Kidney epithelial cell (primary cell): ENCODE results near the gene EVL. TPM values are rescaled to one million over a fixed set of nuclear protein-coding genes. Genes with fewer than 3 reads are reported as not detected.

Experiments used
- DNase-seq: peaks from one replicate; pipeline ENCODE4 v3.0.0-alpha.2; 2010; ENCODE audit warnings: low read depth
- H3K27me3 ChIP-seq: 2 replicates; pipeline ENCODE4 v1.6.0; 2011; ENCODE audit warnings: low read length; ENCODE audit not compliant: control insufficient read depth, insufficient read depth
- H3K36me3 ChIP-seq: 2 replicates; pipeline ENCODE4 v1.5.1; 2011; ENCODE audit warnings: low read length; ENCODE audit not compliant: control insufficient read depth, insufficient read depth
- H3K4me3 ChIP-seq: 2 replicates; pipeline ENCODE4 v1.5.1; 2011; ENCODE audit warnings: low read depth, mild to moderate bottlenecking, control low read depth, low read length
- total RNA-seq: library from RNA; depleted of rRNA; stranded (reverse); fragments of >200 nt; gene quantifications from 2 replicates; pipeline ENCODE4 v1.2.3, GENCODE V29; 2015
- TF ChIP-seq, protein P1 (sequence below): IDR thresholded peaks from 2 replicates; pipeline ENCODE4 v1.5.1; 2011; ENCODE audit warnings: mild to moderate bottlenecking, moderate library complexity, low read length, control low read depth, inconsistent platforms; ENCODE audit not compliant: insufficient read depth, poor library complexity, severe bottlenecking

EVL gene
- total RNA-seq, 1 donor from 2014 or later: 42.4 TPM

- no peak for DNase-seq
- TF ChIP-seq, protein P1, sequence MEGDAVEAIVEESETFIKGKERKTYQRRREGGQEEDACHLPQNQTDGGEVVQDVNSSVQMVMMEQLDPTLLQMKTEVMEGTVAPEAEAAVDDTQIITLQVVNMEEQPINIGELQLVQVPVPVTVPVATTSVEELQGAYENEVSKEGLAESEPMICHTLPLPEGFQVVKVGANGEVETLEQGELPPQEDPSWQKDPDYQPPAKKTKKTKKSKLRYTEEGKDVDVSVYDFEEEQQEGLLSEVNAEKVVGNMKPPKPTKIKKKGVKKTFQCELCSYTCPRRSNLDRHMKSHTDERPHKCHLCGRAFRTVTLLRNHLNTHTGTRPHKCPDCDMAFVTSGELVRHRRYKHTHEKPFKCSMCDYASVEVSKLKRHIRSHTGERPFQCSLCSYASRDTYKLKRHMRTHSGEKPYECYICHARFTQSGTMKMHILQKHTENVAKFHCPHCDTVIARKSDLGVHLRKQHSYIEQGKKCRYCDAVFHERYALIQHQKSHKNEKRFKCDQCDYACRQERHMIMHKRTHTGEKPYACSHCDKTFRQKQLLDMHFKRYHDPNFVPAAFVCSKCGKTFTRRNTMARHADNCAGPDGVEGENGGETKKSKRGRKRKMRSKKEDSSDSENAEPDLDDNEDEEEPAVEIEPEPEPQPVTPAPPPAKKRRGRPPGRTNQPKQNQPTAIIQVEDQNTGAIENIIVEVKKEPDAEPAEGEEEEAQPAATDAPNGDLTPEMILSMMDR: no peak
- Histone ChIP-seq H3K27me3 (no peaks in the 10 kb centered on the region), H3K4me3 (no peak overlapping the region), H3K36me3 (no peaks in the 10 kb centered on the region)
Observed at GRCh38 chr14:100065942-100066574, 836 bp downstream of the EVL start.

DNA sequence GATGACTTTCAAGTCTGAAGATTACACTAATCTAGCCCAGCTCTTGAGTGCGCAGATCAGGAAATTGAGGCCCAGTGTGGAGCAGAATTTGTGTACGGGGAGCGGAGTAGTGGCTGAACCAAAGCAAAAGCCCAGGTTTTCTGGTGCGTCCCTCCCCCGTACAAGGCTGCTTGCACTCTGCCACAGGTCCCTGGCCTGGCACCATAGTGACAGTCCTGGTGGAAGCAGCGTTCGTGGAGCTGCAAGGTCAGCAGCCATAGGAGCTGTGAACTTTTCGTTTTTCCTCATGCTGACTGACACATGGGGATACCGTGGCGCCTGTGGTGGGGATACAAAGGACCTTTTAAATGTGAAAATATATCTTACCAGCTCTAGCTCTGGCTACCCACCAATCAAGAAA, 1.7 kb downstream of the EVL start:
- H3K4me3 ChIP-seq: no peak overlapping the region
- DNase-seq: no peak
- no peaks in the 10 kb centered on the region for H3K36me3 ChIP-seq
- TF ChIP-seq, protein P1: no peak
- H3K27me3 ChIP-seq: no peaks in the 10 kb centered on the region

- TF ChIP-seq, protein P1: no peak
Observed at GRCh38 chr14:100067481-100067880, 2.3 kb downstream of the EVL start.

GRCh38 chr14:100067971-100068959, 3.0 kb downstream of the EVL start:
- Histone ChIP-seq H3K27me3 (no peaks in the 10 kb centered on the region), H3K36me3 (no peaks in the 10 kb centered on the region), H3K4me3 (no peak overlapping the region)
- TF ChIP-seq, protein P1: no peak
- DNase-seq: no peak

More at GRCh38 chr14:100067481-100067880, 2.3 kb downstream of the EVL start:
- H3K27me3 ChIP-seq: no peaks in the 10 kb centered on the region
- no peak overlapping the region for H3K4me3 ChIP-seq
- DNase-seq: no peak
- H3K36me3 ChIP-seq: no peaks in the 10 kb centered on the region

- no peak for DNase-seq
- Histone ChIP-seq H3K4me3 (no peak overlapping the region), H3K27me3 (no peaks in the 10 kb centered on the region), H3K36me3 (no peaks in the 10 kb centered on the region)
- TF ChIP-seq, protein P1: no peak
Observed at GRCh38 chr14:100069161-100069800, 4.1 kb downstream of the EVL start.
